ENCODE results near the gene SMAD6. TPM values are rescaled to one million over a fixed set of nuclear protein-coding genes. Genes with fewer than 3 reads are reported as not detected.

Gene SMAD6
- total and polyA plus RNA-seq, 10 of the 15 experiments (the other 5 are each of a cell fraction or from before 2014, with no cell fraction given): under 0.01 to 0.10 (median 0.03) TPM; not detected in 7

DNA sequence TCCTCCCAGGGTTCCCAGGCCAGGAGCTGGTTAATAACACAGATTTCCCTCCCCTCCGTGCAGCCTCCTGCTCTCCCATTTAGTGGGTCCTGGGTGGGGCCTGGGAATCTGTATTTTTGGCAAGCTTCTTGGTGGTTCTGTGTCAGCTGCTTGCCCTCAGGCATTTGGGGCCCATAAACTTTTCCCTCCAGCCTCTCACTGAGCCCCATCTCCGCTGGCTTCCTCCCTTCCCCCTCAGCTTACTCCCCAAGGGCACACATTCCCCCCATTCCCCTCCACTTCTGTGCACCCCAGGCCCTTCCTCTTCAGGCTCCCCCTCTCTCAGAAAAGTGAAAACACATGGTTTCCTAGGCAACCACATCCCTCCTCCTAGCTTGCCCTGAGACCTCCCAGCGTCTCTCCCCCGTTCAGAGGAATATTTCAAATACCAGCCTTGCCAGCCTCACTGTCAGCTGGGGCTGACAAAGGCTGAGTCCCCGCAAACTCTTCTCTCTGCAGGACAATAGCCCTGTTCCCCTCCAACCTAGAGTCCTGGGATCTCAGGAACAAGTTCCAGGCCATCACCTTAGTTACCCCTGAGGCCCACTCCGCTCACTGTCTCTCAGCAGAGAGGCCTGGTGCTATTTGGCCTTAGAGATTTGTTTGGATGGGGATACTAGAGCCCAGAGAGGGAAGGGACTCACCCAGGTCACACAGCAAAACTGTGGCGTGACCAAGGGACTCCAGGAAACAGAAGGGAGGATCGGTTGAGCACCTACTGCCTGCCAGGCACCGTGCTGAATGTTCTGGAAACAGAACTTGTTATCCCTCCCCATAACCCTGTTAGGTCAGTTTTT, 44.6 kb upstream of the SMAD6 start:
- ChIA-PET CTCF (no interaction called here), SMC1A (ENCODE audit: uncharacterized antibody, unreplicated experiment) (interaction anchor here (1.2 kb wide), 1 partner anchor 41 kb away, joined by 3 read pairs; no protein-coding TSS in a partner anchor), RAD21 (ENCODE audit: unreplicated experiment) (no interaction called here), POLR2A (no interaction called here)
- Histone ChIP-seq H3K4me3 (no peak overlapping the region), H3K4me2 (ENCODE audit: control insufficient read depth, insufficient read depth) (no peak overlapping the region), H3K36me3 (ENCODE audit: control insufficient read depth in 2 of 2, insufficient read depth in 2 of 2, low read length in 1 of 2) (no peaks in the 10 kb centered on the region), H4K20me1 (ENCODE audit: control insufficient read depth, insufficient read depth) (no peaks in the 10 kb centered on the region; the same call in 1 of the 2 replicates), H3K79me2 (ENCODE audit: control insufficient read depth, insufficient read depth, low read length) (no peaks in the 10 kb centered on the region), H3K9ac (ENCODE audit: control insufficient read depth, insufficient read depth, low read length) (no peak overlapping the region), H2AFZ (ENCODE audit: control insufficient read depth, low read depth, low read length) (no peak overlapping the region), H3K4me1 (ENCODE audit: control insufficient read depth, insufficient read depth, low read length) (no peaks in the 10 kb centered on the region), H3K9me3 (replicated peaks; ENCODE audit: control insufficient read depth, insufficient read depth, low read length) (no peaks in the 10 kb centered on the region), H3K27me3 (replicated peaks in 1 of 2; ENCODE audit: control insufficient read depth in 2 of 2, insufficient read depth in 2 of 2, low read length in 1 of 2) (peaks cover 0 to 3% of the 10 kb centered on the region in 2 experiments; a peak in 3 of 4 replicates), H3K27ac (ENCODE audit: control insufficient read depth, insufficient read depth) (no peak overlapping the region)
- WGBS (ENCODE audit: insufficient coverage, insufficient replicate concordance, low lambda C conversion rate, missing lambda C conversion rate): 46% methylated on average over 9 of the region's 9 CpGs
- BruUV-seq (replicated peaks): no TSS peak
- intact Hi-C loops (cut with micrococcal nuclease; ENCODE audit: unreplicated experiment): no loop called here
- in situ Hi-C loops (cut with MboI): no loop called here
- ATAC-seq (no peak), DNase-seq (ENCODE audit: low read depth, low spot score) (no peak), FAIRE-seq (no peak)
- no peak for TF ChIP-seq HDAC6 (IDR thresholded peaks at IDR 0.05; ENCODE audit: unreplicated experiment)
- no peak for TF ChIP-seq SIN3A (IDR thresholded peaks at IDR 0.05; ENCODE audit: low read depth, low read length)
- TF ChIP-seq PAX5 (IDR thresholded peaks at IDR 0.05; ENCODE audit: borderline replicate concordance, low read depth, low read length): no peak
- TF ChIP-seq USF2 (IDR thresholded peaks at IDR 0.05; ENCODE audit: borderline replicate concordance, low read depth, low read length): no peak
- TF ChIP-seq RELA (IDR thresholded peaks at IDR 0.05; ENCODE audit: borderline replicate concordance, partially characterized antibody): no peak
- TF ChIP-seq TCF7 (IDR thresholded peaks at IDR 0.05; ENCODE audit: borderline replicate concordance): no peak
- TF ChIP-seq ASH2L (IDR thresholded peaks at IDR 0.05; ENCODE audit: borderline replicate concordance, low read depth): no peak
- TF ChIP-seq IRF5 (IDR thresholded peaks at IDR 0.05; ENCODE audit: borderline replicate concordance): no peak
- TF ChIP-seq CHD4 (IDR thresholded peaks at IDR 0.05): no peak
- no peak for TF ChIP-seq MYB (IDR thresholded peaks at IDR 0.05; ENCODE audit: borderline replicate concordance, low read depth, low read length)
- no peak for TF ChIP-seq BHLHE40 (IDR thresholded peaks at IDR 0.05; ENCODE audit: borderline replicate concordance in 1 of 2, low read depth in 2 of 2, low read length in 1 of 2)
- TF ChIP-seq RB1 (IDR thresholded peaks at IDR 0.05; ENCODE audit: borderline replicate concordance): no peak
- no peak for TF ChIP-seq ZZZ3 (IDR thresholded peaks at IDR 0.05; ENCODE audit: control insufficient read depth, insufficient read length, low read depth)
- TF ChIP-seq SRF (IDR thresholded peaks at IDR 0.05; ENCODE audit: low read depth in 2 of 2, low read length in 2 of 2): no peak
- TF ChIP-seq NR2C2 (IDR thresholded peaks at IDR 0.05; ENCODE audit: borderline replicate concordance, control insufficient read depth, insufficient read length, low read depth): no peak
- no peak for TF ChIP-seq SMAD1 (IDR thresholded peaks at IDR 0.05; ENCODE audit: low read depth, partially characterized antibody)
- TF ChIP-seq EZH2 (IDR thresholded peaks at IDR 0.05; ENCODE audit: borderline replicate concordance, control insufficient read depth, low read depth, low read length): no peak

Data from GM12878 (cell line).